Transverse colon (tissue), 4 donors: ENCODE results near the gene INTS11.

ENCODE experiments used
- EP300 ChIP-seq: sonication (generic); formaldehyde crosslinking; IDR thresholded peaks from one replicate; pipeline ENCODE4 v1.6.1; 2017; ENCODE audit warnings: antibody characterized with exemption, low read depth
- POLR2A ChIP-seq: fragments of 450-650 bp; IDR thresholded peaks from one replicate; pipeline ENCODE4 v1.6.1; 2016; ENCODE audit warnings: antibody characterized with exemption, mild to moderate bottlenecking, moderate library complexity
- POLR2AphosphoS5 ChIP-seq, 3 donors: sonication (generic); formaldehyde crosslinking; IDR thresholded peaks; one replicate each; pipeline ENCODE4 v1.6.1; 2016; ENCODE audit warnings: antibody characterized with exemption in 3 of 3
- TF ChIP-seq, protein P1 (sequence below), 5 experiments: fragments of 200-600 bp in 3 of 5; fragments of 450-650 bp in 2 of 5; sonication (generic) in 3 of 5; IDR thresholded peaks; 1 replicate in 2 of 5; 2 replicates in 3 of 5; pipeline ENCODE4 v1.5.1; 2016 to 2017; ENCODE audit warnings: antibody characterized with exemption in 5 of 5, inconsistent platforms in 3 of 5, mild to moderate bottlenecking in 2 of 5, moderate library complexity in 1 of 5

DNA sequence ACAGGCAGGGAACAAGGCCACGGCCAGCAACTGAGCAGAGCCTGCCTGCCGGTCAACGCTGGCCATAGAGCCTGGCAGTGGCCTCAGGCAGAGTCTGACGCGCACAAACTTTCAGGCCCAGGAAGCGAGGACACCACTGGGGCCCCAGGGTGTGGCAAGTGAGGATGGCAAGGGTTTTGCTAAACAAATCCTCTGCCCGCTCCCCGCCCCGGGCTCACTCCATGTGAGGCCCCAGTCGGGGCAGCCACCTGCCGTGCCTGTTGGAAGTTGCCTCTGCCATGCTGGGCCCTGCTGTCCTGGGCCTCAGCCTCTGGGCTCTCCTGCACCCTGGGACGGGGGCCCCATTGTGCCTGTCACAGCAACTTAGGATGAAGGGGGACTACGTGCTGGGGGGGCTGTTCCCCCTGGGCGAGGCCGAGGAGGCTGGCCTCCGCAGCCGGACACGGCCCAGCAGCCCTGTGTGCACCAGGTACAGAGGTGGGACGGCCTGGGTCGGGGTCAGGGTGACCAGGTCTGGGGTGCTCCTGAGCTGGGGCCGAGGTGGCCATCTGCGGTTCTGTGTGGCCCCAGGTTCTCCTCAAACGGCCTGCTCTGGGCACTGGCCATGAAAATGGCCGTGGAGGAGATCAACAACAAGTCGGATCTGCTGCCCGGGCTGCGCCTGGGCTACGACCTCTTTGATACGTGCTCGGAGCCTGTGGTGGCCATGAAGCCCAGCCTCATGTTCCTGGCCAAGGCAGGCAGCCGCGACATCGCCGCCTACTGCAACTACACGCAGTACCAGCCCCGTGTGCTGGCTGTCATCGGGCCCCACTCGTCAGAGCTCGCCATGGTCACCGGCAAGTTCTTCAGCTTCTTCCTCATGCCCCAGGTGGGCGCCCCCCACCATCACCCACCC lies 6.9 kb upstream of the INTS11 start, which contains the start of gene TAS1R3:
- TF ChIP-seq POLR2A (no peak), EP300 (no peak), POLR2AphosphoS5 (IDR thresholded peaks at IDR 0.05) (peak in 1 of 3 donors; percentile 13)
- TF ChIP-seq, protein P1, sequence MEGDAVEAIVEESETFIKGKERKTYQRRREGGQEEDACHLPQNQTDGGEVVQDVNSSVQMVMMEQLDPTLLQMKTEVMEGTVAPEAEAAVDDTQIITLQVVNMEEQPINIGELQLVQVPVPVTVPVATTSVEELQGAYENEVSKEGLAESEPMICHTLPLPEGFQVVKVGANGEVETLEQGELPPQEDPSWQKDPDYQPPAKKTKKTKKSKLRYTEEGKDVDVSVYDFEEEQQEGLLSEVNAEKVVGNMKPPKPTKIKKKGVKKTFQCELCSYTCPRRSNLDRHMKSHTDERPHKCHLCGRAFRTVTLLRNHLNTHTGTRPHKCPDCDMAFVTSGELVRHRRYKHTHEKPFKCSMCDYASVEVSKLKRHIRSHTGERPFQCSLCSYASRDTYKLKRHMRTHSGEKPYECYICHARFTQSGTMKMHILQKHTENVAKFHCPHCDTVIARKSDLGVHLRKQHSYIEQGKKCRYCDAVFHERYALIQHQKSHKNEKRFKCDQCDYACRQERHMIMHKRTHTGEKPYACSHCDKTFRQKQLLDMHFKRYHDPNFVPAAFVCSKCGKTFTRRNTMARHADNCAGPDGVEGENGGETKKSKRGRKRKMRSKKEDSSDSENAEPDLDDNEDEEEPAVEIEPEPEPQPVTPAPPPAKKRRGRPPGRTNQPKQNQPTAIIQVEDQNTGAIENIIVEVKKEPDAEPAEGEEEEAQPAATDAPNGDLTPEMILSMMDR (IDR thresholded peaks at IDR 0.05): no peak
